Rectal smooth muscle tissue (tissue), 1 donor: ENCODE measurements around the gene DCP2.

Experiments used
- H3K27ac ChIP-seq: one replicate; pipeline ENCODE4 v1.7.0; 2013; ENCODE audit warnings: low read depth, low read length, inconsistent platforms
- H3K27me3 ChIP-seq: one replicate; pipeline ENCODE4 v1.7.0; 2013; ENCODE audit warnings: low read length; ENCODE audit not compliant: control insufficient read depth, insufficient read depth
- H3K36me3 ChIP-seq: one replicate; pipeline ENCODE4 v1.7.0; 2013; ENCODE audit warnings: low read length; ENCODE audit not compliant: control insufficient read depth, insufficient read depth
- H3K4me1 ChIP-seq: one replicate; pipeline ENCODE4 v1.7.0; 2013; ENCODE audit warnings: low read length; ENCODE audit not compliant: control insufficient read depth, insufficient read depth
- H3K4me3 ChIP-seq: one replicate; pipeline ENCODE4 v1.7.0; 2013; ENCODE audit warnings: low read length
- H3K9ac ChIP-seq: one replicate; pipeline ENCODE4 v1.7.0; 2013; ENCODE audit warnings: low read length

Gene DCP2

GRCh38 chr5:113029614-113030013 lies 53.0 kb downstream of the DCP2 start:
- Histone ChIP-seq H3K4me3 (no peak overlapping the region), H3K4me1 (no peaks in the 10 kb centered on the region), H3K9ac (no peak overlapping the region), H3K27ac (no peak overlapping the region), H3K36me3 (peaks cover 5% of the 10 kb centered on the region), H3K27me3 (no peaks in the 10 kb centered on the region)

GRCh38 chr5:113031104-113031503 lies 54.5 kb downstream of the DCP2 start:
- H3K4me1 ChIP-seq: no peaks in the 10 kb centered on the region
- H3K4me3 ChIP-seq: no peak overlapping the region
- H3K36me3 ChIP-seq: peaks cover 5% of the 10 kb centered on the region
- H3K27ac ChIP-seq: no peak overlapping the region
- H3K27me3 ChIP-seq: no peaks in the 10 kb centered on the region
- no peak overlapping the region for H3K9ac ChIP-seq

- Histone ChIP-seq H3K27me3 (no peaks in the 10 kb centered on the region), H3K4me3 (no peak overlapping the region), H3K4me1 (no peaks in the 10 kb centered on the region), H3K36me3 (peaks cover 5% of the 10 kb centered on the region), H3K27ac (no peak overlapping the region), H3K9ac (no peak overlapping the region)
Measured at GRCh38 chr5:113031557-113031956, 55.0 kb downstream of the DCP2 start.

GRCh38 chr5:113034182-113034773 lies 57.7 kb downstream of the DCP2 start:
- H3K9ac ChIP-seq: no peak overlapping the region
- no peak overlapping the region for H3K27ac ChIP-seq
- no peaks in the 10 kb centered on the region for H3K27me3 ChIP-seq
- no peaks in the 10 kb centered on the region for H3K36me3 ChIP-seq
- no peak overlapping the region for H3K4me3 ChIP-seq
- H3K4me1 ChIP-seq: no peaks in the 10 kb centered on the region

GRCh38 chr5:113035096-113035495 lies 58.5 kb downstream of the DCP2 start:
- H3K4me1 ChIP-seq: no peaks in the 10 kb centered on the region
- H3K9ac ChIP-seq: no peak overlapping the region
- no peak overlapping the region for H3K27ac ChIP-seq
- H3K36me3 ChIP-seq: no peaks in the 10 kb centered on the region
- H3K27me3 ChIP-seq: no peaks in the 10 kb centered on the region
- no peak overlapping the region for H3K4me3 ChIP-seq

- no peak overlapping the region for H3K4me3 ChIP-seq
- H3K27me3 ChIP-seq: no peaks in the 10 kb centered on the region
- no peak overlapping the region for H3K27ac ChIP-seq
- no peaks in the 10 kb centered on the region for H3K4me1 ChIP-seq
- no peaks in the 10 kb centered on the region for H3K36me3 ChIP-seq
- no peak overlapping the region for H3K9ac ChIP-seq
Measured at GRCh38 chr5:113036321-113036720, 59.7 kb downstream of the DCP2 start.

- Histone ChIP-seq H3K27ac (no peak overlapping the region), H3K4me3 (no peak overlapping the region), H3K4me1 (no peaks in the 10 kb centered on the region), H3K36me3 (no peaks in the 10 kb centered on the region), H3K9ac (no peak overlapping the region), H3K27me3 (no peaks in the 10 kb centered on the region)
Measured at GRCh38 chr5:113036826-113037225, 60.2 kb downstream of the DCP2 start.

GRCh38 chr5:113038136-113038535 lies 61.5 kb downstream of the DCP2 start:
- H3K9ac ChIP-seq: no peak overlapping the region
- H3K4me1 ChIP-seq: no peaks in the 10 kb centered on the region
- no peaks in the 10 kb centered on the region for H3K27me3 ChIP-seq
- no peaks in the 10 kb centered on the region for H3K36me3 ChIP-seq
- H3K4me3 ChIP-seq: no peak overlapping the region
- H3K27ac ChIP-seq: no peak overlapping the region

- Histone ChIP-seq H3K4me1 (no peaks in the 10 kb centered on the region), H3K27me3 (no peaks in the 10 kb centered on the region), H3K9ac (no peak overlapping the region), H3K4me3 (no peak overlapping the region), H3K27ac (no peak overlapping the region), H3K36me3 (no peaks in the 10 kb centered on the region)
Measured at GRCh38 chr5:113038714-113039113, 62.1 kb downstream of the DCP2 start.

- Histone ChIP-seq H3K9ac (no peak overlapping the region), H3K27me3 (no peaks in the 10 kb centered on the region), H3K4me3 (no peak overlapping the region), H3K4me1 (no peaks in the 10 kb centered on the region), H3K36me3 (no peaks in the 10 kb centered on the region), H3K27ac (no peak overlapping the region)
Measured at GRCh38 chr5:113039229-113039933, 62.8 kb downstream of the DCP2 start.

GRCh38 chr5:113039934-113040285 lies 63.3 kb downstream of the DCP2 start:
- Histone ChIP-seq H3K4me1 (no peaks in the 10 kb centered on the region), H3K9ac (no peak overlapping the region), H3K27ac (no peak overlapping the region), H3K27me3 (no peaks in the 10 kb centered on the region), H3K36me3 (no peaks in the 10 kb centered on the region), H3K4me3 (no peak overlapping the region)

GRCh38 chr5:113040672-113041260 lies 64.2 kb downstream of the DCP2 start:
- Histone ChIP-seq H3K9ac (no peak overlapping the region), H3K27me3 (no peaks in the 10 kb centered on the region), H3K27ac (no peak overlapping the region), H3K4me3 (no peak overlapping the region), H3K4me1 (no peaks in the 10 kb centered on the region), H3K36me3 (no peaks in the 10 kb centered on the region)
